DND-41 (cell line): ENCODE measurements around the gene RHAG.

Source experiments
- CTCF ChIP-seq: IDR thresholded peaks from 2 replicates; pipeline ENCODE4 v1.5.1; 2012; ENCODE audit warnings: borderline replicate concordance, low read length, moderate library complexity, mild to moderate bottlenecking; ENCODE audit not compliant: poor library complexity, severe bottlenecking; ENCODE audit errors: extremely low read depth
- EZH2 ChIP-seq: IDR thresholded peaks from 3 replicates; pipeline ENCODE4 v1.6.1; 2012; ENCODE audit warnings: borderline replicate concordance, low read depth, mild to moderate bottlenecking, moderate library complexity, low read length, inconsistent platforms; ENCODE audit not compliant: severe bottlenecking

- no peak for TF ChIP-seq CTCF
- no peak for TF ChIP-seq EZH2
Measured at GRCh38 chr6:49646130-49646824, 9.6 kb upstream of the RHAG start.
